OCI-LY3 (cell line): ENCODE measurements around the gene RFX2.

Experiments
- CTCF ChIP-seq: fragments of 200-600, 300-600 bp; sonication (generic); IDR thresholded peaks from 2 replicates; pipeline ENCODE4 v1.5.1; 2014; ENCODE audit warnings: antibody characterized with exemption, low read length, low read depth
- EZH2phosphoT487 ChIP-seq: fragments of 200-600 bp; shearing (Covaris generic); IDR thresholded peaks from 2 replicates; pipeline ENCODE4 v1.6.1; 2018; ENCODE audit warnings: antibody characterized with exemption, mixed run types, low read depth

DNA sequence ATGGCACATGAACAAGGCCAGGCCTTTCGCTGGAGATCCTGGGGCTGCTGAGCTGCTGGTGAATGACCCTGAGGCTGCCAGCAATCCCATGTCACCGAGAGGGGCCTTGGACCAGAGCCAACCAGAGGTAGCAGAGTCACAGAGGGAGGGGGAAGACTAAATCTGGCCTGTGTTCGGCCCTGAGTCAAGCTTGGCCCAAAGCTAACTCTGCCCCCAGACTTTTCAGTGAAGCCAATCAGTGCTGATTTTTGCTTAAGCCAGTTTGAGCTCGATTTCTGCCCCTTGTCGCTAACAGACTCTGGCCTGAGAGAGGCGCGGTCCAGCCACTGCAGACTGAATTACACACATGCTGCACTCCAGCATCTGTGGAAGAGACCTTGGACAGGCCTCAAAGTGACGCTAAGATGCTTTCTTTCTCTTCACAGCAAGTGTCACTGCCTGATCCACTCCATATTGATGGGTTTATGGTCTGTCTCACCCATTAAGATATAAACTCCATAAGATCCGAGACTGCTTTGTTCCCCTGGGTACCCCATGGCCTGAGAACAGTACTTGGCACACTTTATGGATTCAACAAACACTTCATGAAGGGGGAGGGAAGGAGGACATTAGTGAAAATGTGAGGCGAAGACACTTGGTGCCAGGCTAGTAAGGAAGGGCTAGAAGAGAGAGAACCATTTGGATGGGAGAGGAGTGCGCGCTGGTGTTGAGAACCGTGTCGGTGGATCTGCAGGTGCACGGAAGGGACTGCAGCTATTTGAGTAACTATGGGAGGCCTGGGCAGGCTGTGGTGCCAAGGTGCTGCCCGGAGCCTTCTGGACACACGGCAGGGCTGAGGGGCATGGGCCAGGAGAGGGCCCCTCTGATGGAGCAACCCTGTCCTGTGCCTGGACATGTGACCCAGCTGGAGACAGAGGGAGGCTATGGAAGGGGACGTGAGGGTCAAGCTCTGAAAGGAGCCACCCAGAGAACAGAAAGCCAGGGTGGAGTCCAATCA, 150.0 kb downstream of the RFX2 start:
- TF ChIP-seq CTCF, result no peak
- no peak for TF ChIP-seq EZH2phosphoT487
